Caco-2 (cell line): ENCODE data around the gene DIP2B. TPM values are rescaled to one million over a fixed set of nuclear protein-coding genes. Genes with fewer than 3 reads are reported as not detected.
A peak's percentile ranks its signal among the peaks of the same experiment; 100 is the strongest.

ENCODE experiments used
- BruUV-seq: library from RNA; stranded (reverse); fragments of 400-500 nt; replicated peaks from 2 replicates; lab custom pipeline; 2021; lab: Mats Ljungman, UMichigan
- CTCF ChIA-PET: fragments of 300-600 bp; sonication (Branson Sonifier 250); formaldehyde crosslinking; loops from one replicate; lab custom pipeline; 2022; ENCODE audit warnings: antibody characterized with exemption; lab: Charles Lee
- POLR2A ChIA-PET: fragments of 300-600 bp; sonication (Branson Sonifier 250); formaldehyde crosslinking; loops from one replicate; lab custom pipeline; 2022; ENCODE audit warnings: antibody characterized with exemption; lab: Charles Lee
- DNase-seq, 2 experiments: peaks; one replicate each; pipeline versions ENCODE4 v3.0.0 to v3.0.0-alpha.2; 2020 to 2022
- H3K27me3 ChIP-seq: replicated peaks from 2 replicates; pipeline ENCODE4 v1.6.0; 2011; ENCODE audit warnings: low read length; ENCODE audit not compliant: control insufficient read depth, insufficient read depth
- H3K36me3 ChIP-seq: 2 replicates; pipeline ENCODE4 v1.5.1; 2011; ENCODE audit warnings: low read length; ENCODE audit not compliant: control insufficient read depth, insufficient read depth
- H3K4me1 ChIP-seq: fragments of 250-450 bp; sonication (Bioruptor Pico); 2 replicates; pipeline ENCODE4 v1.5.1; 2020; ENCODE audit warnings: mild to moderate bottlenecking
- H3K4me3 ChIP-seq: 2 replicates; pipeline ENCODE4 v1.5.1; 2011; ENCODE audit warnings: low read depth, mild to moderate bottlenecking, control low read depth, low read length
- H3K9me3 ChIP-seq: fragments of 250-450 bp; sonication (Bioruptor Pico); 2 replicates; pipeline ENCODE4 v1.5.1; 2020; ENCODE audit warnings: mild to moderate bottlenecking, moderate library complexity
- H3K27ac Mint-ChIP-seq: one replicate; pipeline ENCODE4 v1.8.0; 2022; ENCODE audit warnings: mixed read lengths; ENCODE audit not compliant: unreplicated experiment
- H3K27me3 Mint-ChIP-seq: one replicate; pipeline ENCODE4 v1.8.0; 2022; ENCODE audit warnings: mixed read lengths; ENCODE audit not compliant: insufficient read depth, unreplicated experiment
- H3K36me3 Mint-ChIP-seq: one replicate; pipeline ENCODE4 v1.8.0; 2022; ENCODE audit warnings: mild to moderate bottlenecking, mixed read lengths; ENCODE audit not compliant: insufficient read depth, unreplicated experiment
- H3K4me1 Mint-ChIP-seq: one replicate; pipeline ENCODE4 v1.8.0; 2022; ENCODE audit warnings: low read depth, mixed read lengths; ENCODE audit not compliant: unreplicated experiment
- H3K4me3 Mint-ChIP-seq: one replicate; pipeline ENCODE4 v1.8.0; 2022; ENCODE audit warnings: mild to moderate bottlenecking, moderate library complexity, mixed read lengths; ENCODE audit not compliant: unreplicated experiment
- H3K9me3 Mint-ChIP-seq: one replicate; pipeline ENCODE4 v1.8.0; 2022; ENCODE audit warnings: mixed read lengths; ENCODE audit not compliant: unreplicated experiment
- CTCF ChIP-seq, 2 experiments: fragments of 200-600 bp in 1 of 2; IDR thresholded peaks; 1 replicate in 1 of 2; 2 replicates in 1 of 2; pipeline versions ENCODE4 v1.5.1 to v1.8.0; 2011 to 2022; ENCODE audit warnings: antibody characterized with exemption in 1 of 2, control low read depth in 1 of 2, inconsistent platforms in 1 of 2, low read depth in 1 of 2, low read length in 1 of 2, mild to moderate bottlenecking in 1 of 2, moderate library complexity in 1 of 2; ENCODE audit not compliant: insufficient read depth in 1 of 2, severe bottlenecking in 1 of 2, unreplicated experiment in 1 of 2
- intact Hi-C: fragments of 100-400 bp; cut with micrococcal nuclease; formaldehyde crosslinking; loops from one replicate; pipeline ENCODE4 v1.10.0; 2022; ENCODE audit not compliant: unreplicated experiment
- total RNA-seq: library from RNA; stranded (reverse); gene quantifications from 2 replicates; pipeline ENCODE4 v1.2.3, GENCODE V29; 2022

The DIP2B gene
- total RNA-seq, 1 experiment from 2014 or later, result 32.7 TPM

GRCh38 chr12:50751948-50752721, 247.3 kb downstream of the DIP2B start:
- no peak overlapping the region for H3K4me3 Mint-ChIP-seq
- peak overlapping the region; percentile 14 for H3K27ac Mint-ChIP-seq
- no peaks in the 10 kb centered on the region for H3K9me3 ChIP-seq
- peaks cover 37% of the 10 kb centered on the region for H3K4me1 ChIP-seq
- intact Hi-C loops, result no loop called here
- ChIA-PET POLR2A (no interaction called here), CTCF (no interaction called here)
- peaks cover 16% of the 10 kb centered on the region for H3K36me3 Mint-ChIP-seq
- H3K4me3 ChIP-seq, result no peak overlapping the region
- TF ChIP-seq CTCF (IDR thresholded peaks at IDR 0.05; ENCODE audit: insufficient read depth in 1 of 2, low read depth in 1 of 2, low read length in 1 of 2, severe bottlenecking in 1 of 2, unreplicated experiment in 1 of 2), result no peak
- no peaks in the 10 kb centered on the region for H3K27me3 ChIP-seq
- DNase-seq, result no peak
- BruUV-seq, result no TSS peak
- no peaks in the 10 kb centered on the region for H3K9me3 Mint-ChIP-seq
- no peaks in the 10 kb centered on the region for H3K27me3 Mint-ChIP-seq
- peaks cover 21% of the 10 kb centered on the region for H3K4me1 Mint-ChIP-seq
- H3K36me3 ChIP-seq, result 0 out of 2 replicates have a peak, but pooled peaks cover 1% of the 10 kb centered on the region

GRCh38 chr12:50753232-50753769, 248.5 kb downstream of the DIP2B start:
- H3K4me3 Mint-ChIP-seq, result no peak overlapping the region
- DNase-seq, result no peak
- Histone ChIP-seq H3K9me3 (no peaks in the 10 kb centered on the region), H3K4me3 (no peak overlapping the region), H3K36me3 (0 out of 2 replicates have a peak, but pooled peaks cover 1% of the 10 kb centered on the region), H3K27me3 (no peaks in the 10 kb centered on the region), H3K4me1 (peaks cover 27% of the 10 kb centered on the region)
- no TSS peak for BruUV-seq
- peaks cover 16% of the 10 kb centered on the region for H3K36me3 Mint-ChIP-seq
- intact Hi-C loops, result no loop called here
- no peaks in the 10 kb centered on the region for H3K27me3 Mint-ChIP-seq
- POLR2A ChIA-PET, result no interaction called here
- TF ChIP-seq CTCF (IDR thresholded peaks at IDR 0.05; ENCODE audit: insufficient read depth in 1 of 2, low read depth in 1 of 2, low read length in 1 of 2, severe bottlenecking in 1 of 2, unreplicated experiment in 1 of 2), result no peak
- CTCF ChIA-PET, result no interaction called here
- no peaks in the 10 kb centered on the region for H3K9me3 Mint-ChIP-seq
- peaks cover 21% of the 10 kb centered on the region for H3K4me1 Mint-ChIP-seq
- H3K27ac Mint-ChIP-seq, result no peak overlapping the region

GRCh38 chr12:50763639-50764285, 259.0 kb downstream of the DIP2B start, which contains the start of gene ATF1:
Gene ATF1, plus strand, starts transcription at chr12:50764101. Its CDS starts 16,045 bp downstream, at chr12:50780146.
- intact Hi-C loops, result no loop called here
- TF ChIP-seq CTCF (IDR thresholded peaks at IDR 0.05; ENCODE audit: insufficient read depth in 1 of 2, low read depth in 1 of 2, low read length in 1 of 2, severe bottlenecking in 1 of 2, unreplicated experiment in 1 of 2), result no peak
- POLR2A ChIA-PET, result interaction anchor here (0.6 to 2.6 kb wide), 7 partner anchors 16 to 807 kb away, joined by 3 to 11 read pairs (median 4); partner anchors contain the start of genes POU6F1 and SLC11A2

More at GRCh38 chr12:50763639-50764285, 259.0 kb downstream of the DIP2B start, which contains the start of gene ATF1:
- Mint-ChIP-seq H3K9me3 (no peaks in the 10 kb centered on the region), H3K4me3 (peak within 1 kb of the TSS; percentile 83), H3K27ac (peak within 1 kb of the TSS; percentile 95), H3K36me3 (peaks cover 35% of the 10 kb centered on the region), H3K27me3 (no peaks in the 10 kb centered on the region), H3K4me1 (peaks cover 27% of the 10 kb centered on the region)
- peaks cover 22% of the 10 kb centered on the region for H3K4me1 ChIP-seq
- peak within 1 kb of the TSS; percentile 75 for H3K4me3 ChIP-seq
- CTCF ChIA-PET, result interaction anchor here (1.1 to 2.5 kb wide), 6 partner anchors 13 to 263 kb away, joined by 8 to 31 read pairs (median 16); partner anchors contain the start of gene SLC11A2
- no TSS peak for BruUV-seq
- no peaks in the 10 kb centered on the region for H3K9me3 ChIP-seq
- peak; percentile 94 to 95 for DNase-seq
- no peaks in the 10 kb centered on the region for H3K36me3 ChIP-seq
- no peaks in the 10 kb centered on the region for H3K27me3 ChIP-seq
